HepG2 (cell line): Measurements from ENCODE around the gene CTSW. TPM values are rescaled to one million over a fixed set of nuclear protein-coding genes. Genes with fewer than 3 reads are reported as not detected.

Experiments used
- ATF7 ChIP-seq, 2 experiments: fragments of 450-650 bp in 1 of 2; sonication (generic) in 1 of 2; formaldehyde crosslinking in 1 of 2; IDR thresholded peaks; 2 replicates each; pipeline versions ENCODE4 v1.4.0 to v1.6.1; 2016 to 2020; ENCODE audit warnings: antibody characterized with exemption in 1 of 2, mild to moderate bottlenecking in 1 of 2, missing genetic modification reagents in 1 of 2
- BORCS8-MEF2B ChIP-seq: sonication (generic); formaldehyde crosslinking; IDR thresholded peaks from 2 replicates; pipeline ENCODE4 v1.8.0; 2022; ENCODE audit warnings: mild to moderate bottlenecking, missing genetic modification reagents
- HDAC1 ChIP-seq: sonication (generic); formaldehyde crosslinking; IDR thresholded peaks from 2 replicates; pipeline ENCODE4 v1.5.1; 2020; ENCODE audit warnings: mild to moderate bottlenecking, missing genetic modification reagents
- HOXA5 ChIP-seq: sonication (generic); formaldehyde crosslinking; IDR thresholded peaks from 2 replicates; pipeline ENCODE4 v1.4.0; 2020; ENCODE audit warnings: missing genetic modification reagents
- JDP2 ChIP-seq: sonication (generic); formaldehyde crosslinking; IDR thresholded peaks from 2 replicates; pipeline ENCODE4 v1.8.1; 2022; ENCODE audit warnings: missing genetic modification reagents, borderline replicate concordance
- KMT2A ChIP-seq: sonication (generic); formaldehyde crosslinking; IDR thresholded peaks from 2 replicates; pipeline ENCODE4 v1.4.0; 2020; ENCODE audit warnings: missing genetic modification reagents
- MBD4 ChIP-seq: IDR thresholded peaks from 2 replicates; pipeline ENCODE4 v1.6.1; 2012; ENCODE audit warnings: low read length, inconsistent platforms, borderline replicate concordance
- MXD4 ChIP-seq: IDR thresholded peaks from 2 replicates; pipeline ENCODE4 v1.6.1; 2016; ENCODE audit warnings: mild to moderate bottlenecking, missing biosample characterization, missing genetic modification reagents
- RORA ChIP-seq: sonication (generic); formaldehyde crosslinking; IDR thresholded peaks from 2 replicates; pipeline ENCODE4 v1.5.0; 2020; ENCODE audit warnings: mild to moderate bottlenecking, missing genetic modification reagents, moderate library complexity
- SMAD1 ChIP-seq: sonication (generic); formaldehyde crosslinking; IDR thresholded peaks from 2 replicates; pipeline ENCODE4 v1.4.0; 2020; ENCODE audit warnings: missing genetic modification reagents, low read depth, mild to moderate bottlenecking, borderline replicate concordance
- SNAPC4 ChIP-seq: sonication (generic); formaldehyde crosslinking; IDR thresholded peaks from 2 replicates; pipeline ENCODE4 v1.4.0; 2020; ENCODE audit warnings: mild to moderate bottlenecking, missing genetic modification reagents
- THAP11 ChIP-seq: IDR thresholded peaks from 2 replicates; pipeline ENCODE4 v1.6.1; 2016; ENCODE audit warnings: missing biosample characterization, missing genetic modification reagents
- ZBTB10 ChIP-seq: sonication (generic); formaldehyde crosslinking; IDR thresholded peaks from 2 replicates; pipeline ENCODE4 v1.4.0; 2020; ENCODE audit warnings: missing genetic modification reagents, borderline replicate concordance
- ZMAT3 ChIP-seq: sonication (generic); formaldehyde crosslinking; conservative IDR thresholded peaks from 2 replicates; pipeline ENCODE4 v1.7.0; 2021; ENCODE audit warnings: missing genetic modification reagents
- ZNF24 ChIP-seq: fragments of 450-650 bp; IDR thresholded peaks from 2 replicates; pipeline ENCODE4 v1.6.1; 2017; ENCODE audit warnings: antibody characterized with exemption, mild to moderate bottlenecking
- ZNF354B ChIP-seq: sonication (generic); formaldehyde crosslinking; IDR thresholded peaks from 2 replicates; pipeline ENCODE4 v1.8.0; 2022; ENCODE audit warnings: mild to moderate bottlenecking, missing genetic modification reagents
- ZNF687 ChIP-seq: sonication (generic); formaldehyde crosslinking; IDR thresholded peaks from 2 replicates; pipeline ENCODE4 v1.5.1; 2020; ENCODE audit warnings: mild to moderate bottlenecking, missing genetic modification reagents, moderate library complexity
- polyA plus RNA-seq, 8 experiments: library from polyadenylated mRNA; depleted of rRNA in 3 of 8; stranded (reverse) in 7 of 8; unstranded in 1 of 8; fragments of >200 nt; fragmentation: Illumina TruSeq in 4 of 8; extraction: Trizol in 4 of 8; gene quantifications; 2 replicates each; pipeline versions ENCODE4 v1.2.1 to v1.2.3, GENCODE V29; 2011 to 2016; ENCODE audit warnings: low read depth in 4 of 8, missing spikeins in 1 of 8, mixed read lengths in 1 of 8; ENCODE audit not compliant: insufficient read depth in 1 of 8
- total RNA-seq, 5 experiments: library from RNA; depleted of rRNA; stranded (reverse); fragments of >200 nt; fragmentation: Illumina TruSeq; extraction: Trizol; gene quantifications; 2 replicates each; pipeline ENCODE4 v1.2.3, GENCODE V29; 2016; ENCODE audit warnings: low read depth in 1 of 5

The CTSW gene
- total and polyA plus RNA-seq, 2 of the 13 experiments (the other 11 are each of a cell fraction or from before 2014, with no cell fraction given) = 0.09 TPM; not detected in 1

- 0 out of 2 replicates have a peak, but pooled peaks have one; percentile 49 for TF ChIP-seq SNAPC4 (CRISPR knock-in tag)
- no peak for TF ChIP-seq ZNF24
- no peak for TF ChIP-seq ZNF354B (CRISPR knock-in tag)
- TF ChIP-seq KMT2A (CRISPR knock-in tag) = peak; percentile 45; the same call in 1 of the 2 replicates
- no peak for TF ChIP-seq ZBTB10 (CRISPR knock-in tag)
- TF ChIP-seq BORCS8-MEF2B (CRISPR knock-in tag) = no peak
- peak; percentile 41; the same call in 1 of the 2 replicates for TF ChIP-seq MXD4 (CRISPR knock-in tag)
- no peak for TF ChIP-seq ZMAT3 (CRISPR knock-in tag)
- TF ChIP-seq THAP11 (CRISPR knock-in tag) = peak; percentile 82
- no peak for TF ChIP-seq SMAD1
- TF ChIP-seq ATF7 (IDR thresholded peaks at IDR 0.05) = no peak
- peak; percentile 67; the same call in 1 of the 2 replicates for TF ChIP-seq ATF7 (CRISPR knock-in tag; IDR thresholded peaks at IDR 0.05)
- no peak; the same call in none of the 2 replicates for TF ChIP-seq HDAC1 (CRISPR knock-in tag)
- TF ChIP-seq HOXA5 = 0 out of 2 replicates have a peak, but pooled peaks have one; percentile 40
- no peak for TF ChIP-seq JDP2 (CRISPR knock-in tag)
- peak; percentile 70 for TF ChIP-seq ZNF687
- TF ChIP-seq MBD4 = no peak
- no peak for TF ChIP-seq RORA (CRISPR knock-in tag)
Measured at GRCh38 chr11:65856689-65857499, 22.7 kb upstream of the CTSW start (continued).
